ENCODE results near the gene VWA3B. TPM values are rescaled to one million over a fixed set of nuclear protein-coding genes. Genes with fewer than 3 reads are reported as not detected.

Gene VWA3B
- total RNA-seq, 1 experiment from 2014 or later: not detected

DNA sequence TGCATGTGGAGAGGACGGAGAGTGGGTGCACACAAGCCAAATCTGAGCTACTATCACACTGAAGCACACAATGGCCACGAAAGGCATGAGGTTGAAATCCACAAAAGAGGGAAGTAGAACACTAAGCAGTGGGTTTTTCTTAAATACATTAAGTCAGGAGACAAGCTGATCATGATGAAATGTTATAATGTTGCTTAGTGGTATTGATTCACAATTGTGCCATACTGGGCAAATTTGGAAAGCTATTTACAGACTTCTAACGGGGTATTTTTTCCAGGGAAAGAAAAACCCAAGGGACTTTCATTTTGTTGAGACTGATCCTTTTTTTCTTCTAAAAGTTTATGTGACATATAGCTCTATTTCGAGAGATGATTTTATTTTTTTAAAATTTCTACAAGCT, 158.5 kb downstream of the VWA3B start:
- Histone ChIP-seq H3K18ac (ENCODE audit: insufficient read length, low read depth, low read length) (no peak overlapping the region), H4K8ac (replicated peaks; ENCODE audit: insufficient read length, low read depth, low read length) (no peak overlapping the region), H2BK12ac (ENCODE audit: insufficient read length, low read depth, low read length) (no peak overlapping the region), H4K91ac (ENCODE audit: insufficient read length, low read depth, low read length) (no peak overlapping the region), H4K20me1 (ENCODE audit: control insufficient read depth, insufficient read depth, insufficient read length) (no peaks in the 10 kb centered on the region), H3T11ph (ENCODE audit: low read length) (no peak overlapping the region), H3K79me2 (ENCODE audit: insufficient read depth, low read length) (no peaks in the 10 kb centered on the region), H3K79me1 (ENCODE audit: insufficient read depth, low read depth, low read length, poor library complexity, severe bottlenecking) (no peaks in the 10 kb centered on the region), H2BK5ac (ENCODE audit: insufficient read length, low read length) (no peak overlapping the region), H2AK5ac (ENCODE audit: insufficient read length, low read length) (no peak overlapping the region), H3K23ac (ENCODE audit: insufficient read length, low read depth, low read length) (no peak overlapping the region), H2AFZ (ENCODE audit: low read length) (no peak overlapping the region), H2BK20ac (ENCODE audit: low read depth, low read length, poor library complexity, severe bottlenecking) (no peak overlapping the region), H3K14ac (ENCODE audit: insufficient read depth, low read length) (no peak overlapping the region), H3K27me3 (ENCODE audit: insufficient read depth, low read length) (no peaks in the 10 kb centered on the region), H2BK15ac (ENCODE audit: low read depth, low read length) (no peak overlapping the region), H3K27ac (ENCODE audit: insufficient read length, low read depth, low read length) (no peak overlapping the region), H3K4me1 (ENCODE audit: insufficient read depth, low read length) (no peaks in the 10 kb centered on the region), H2BK120ac (ENCODE audit: low read depth, low read length, poor library complexity, severe bottlenecking) (no peak overlapping the region), H4K5ac (ENCODE audit: insufficient read length, low read depth, low read length) (no peak overlapping the region), H3K4me2 (ENCODE audit: insufficient read depth, insufficient read length, low read length) (no peak overlapping the region), H3K9ac (ENCODE audit: extremely low read depth, insufficient read length, low read length) (no peak overlapping the region), H3K9me3 (ENCODE audit: control insufficient read depth, low read depth, low read length) (no peaks in the 10 kb centered on the region), H3K4ac (ENCODE audit: low read depth, low read length) (no peak overlapping the region), H3K56ac (ENCODE audit: insufficient read length, low read depth, low read length) (no peak overlapping the region), H3K23me2 (ENCODE audit: insufficient read length, low read depth, low read length, poor library complexity, severe bottlenecking) (no peaks in the 10 kb centered on the region)
- no CpG with 5 or more reads among the region's 4 CpGs for WGBS (ENCODE audit: extremely low coverage, insufficient read length, low lambda C conversion rate)
- Mint-ChIP-seq H3K9me3 (peaks cover 17 to 18% of the 10 kb centered on the region in 2 experiments), H3K4me1 (peaks cover 4% of the 10 kb centered on the region in 2 experiments; a peak in 3 of 4 replicates), H3K27ac (no peak overlapping the region), H3K4me3 (no peak overlapping the region), H3K27me3 (ENCODE audit: low read depth) (peaks cover 2% of the 10 kb centered on the region), H3K36me3 (ENCODE audit: insufficient read depth in 1 of 3, low read depth in 3 of 3) (peaks cover 2 to 15% (median 9%) of the 10 kb centered on the region in 3 experiments; a peak in 5 of 7 replicates)
- DNase-seq: no peak
- TF ChIP-seq, protein P1, sequence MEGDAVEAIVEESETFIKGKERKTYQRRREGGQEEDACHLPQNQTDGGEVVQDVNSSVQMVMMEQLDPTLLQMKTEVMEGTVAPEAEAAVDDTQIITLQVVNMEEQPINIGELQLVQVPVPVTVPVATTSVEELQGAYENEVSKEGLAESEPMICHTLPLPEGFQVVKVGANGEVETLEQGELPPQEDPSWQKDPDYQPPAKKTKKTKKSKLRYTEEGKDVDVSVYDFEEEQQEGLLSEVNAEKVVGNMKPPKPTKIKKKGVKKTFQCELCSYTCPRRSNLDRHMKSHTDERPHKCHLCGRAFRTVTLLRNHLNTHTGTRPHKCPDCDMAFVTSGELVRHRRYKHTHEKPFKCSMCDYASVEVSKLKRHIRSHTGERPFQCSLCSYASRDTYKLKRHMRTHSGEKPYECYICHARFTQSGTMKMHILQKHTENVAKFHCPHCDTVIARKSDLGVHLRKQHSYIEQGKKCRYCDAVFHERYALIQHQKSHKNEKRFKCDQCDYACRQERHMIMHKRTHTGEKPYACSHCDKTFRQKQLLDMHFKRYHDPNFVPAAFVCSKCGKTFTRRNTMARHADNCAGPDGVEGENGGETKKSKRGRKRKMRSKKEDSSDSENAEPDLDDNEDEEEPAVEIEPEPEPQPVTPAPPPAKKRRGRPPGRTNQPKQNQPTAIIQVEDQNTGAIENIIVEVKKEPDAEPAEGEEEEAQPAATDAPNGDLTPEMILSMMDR (conservative IDR thresholded peaks at IDR 0.05): no peak
